Glomerular endothelial cell (primary cell): ENCODE data around the gene ZNF219. TPM values are rescaled to one million over a fixed set of nuclear protein-coding genes. Genes with fewer than 3 reads are reported as not detected.

Experiments used
- DNase-seq: peaks from one replicate; pipeline ENCODE4 v3.0.0-alpha.2; 2011; ENCODE audit warnings: low read depth, low spot score; ENCODE audit errors: extremely low read depth
- total RNA-seq: library from RNA; depleted of rRNA; stranded (reverse); fragments of >200 nt; gene quantifications from 2 replicates; pipeline ENCODE4 v1.2.3, GENCODE V29; 2015

The ZNF219 gene
- total RNA-seq, 1 donor from 2014 or later: 20.9 TPM

DNA sequence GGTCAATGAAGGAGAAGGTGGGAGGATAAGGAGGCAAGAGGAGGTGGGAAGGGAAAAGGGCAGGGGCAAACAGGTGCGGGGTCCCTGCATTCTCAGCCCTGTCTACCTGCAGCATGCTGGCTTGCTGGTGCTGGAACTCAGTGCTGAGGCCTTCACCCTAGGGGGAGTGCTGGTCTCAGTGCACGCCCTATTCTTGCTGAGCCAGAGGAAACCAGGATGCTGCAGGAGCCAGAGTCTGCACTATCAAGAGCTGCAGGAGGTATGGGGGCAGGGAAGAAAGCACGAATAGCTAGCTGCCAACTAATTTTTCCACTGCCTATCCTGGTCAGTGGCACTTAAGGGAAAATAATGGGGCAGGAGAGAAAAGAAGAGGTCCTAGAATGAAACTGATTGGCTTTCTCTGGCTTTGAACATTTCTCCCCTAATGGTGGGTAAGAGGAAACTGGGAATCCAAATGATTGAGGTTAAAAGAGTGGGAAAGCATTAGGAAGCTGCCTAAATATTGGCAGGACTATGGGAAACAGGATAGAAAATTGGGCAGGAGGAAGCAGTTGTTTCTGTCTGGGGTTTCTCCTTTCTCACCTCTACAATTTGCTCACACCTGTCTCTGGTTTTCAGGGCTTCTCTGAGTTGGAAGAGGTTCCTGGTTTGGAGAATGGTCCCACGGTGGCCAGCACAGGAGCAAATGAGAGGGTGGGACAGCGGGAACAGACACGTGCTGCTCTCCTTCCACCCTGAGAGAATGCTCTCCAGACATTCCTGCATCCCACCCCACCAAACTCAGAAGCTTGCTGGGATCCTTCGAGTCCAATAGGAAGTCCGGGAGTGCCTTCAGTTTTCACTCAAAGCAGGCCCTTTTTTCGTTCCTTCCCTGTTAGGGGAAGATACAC is 4.3 kb upstream of the ZNF219 start:
- DNase-seq: no peak

GRCh38 chr14:21101802-21102413 is 3.5 kb upstream of the ZNF219 start:
- no peak for DNase-seq

GRCh38 chr14:21100931-21101330 is 2.5 kb upstream of the ZNF219 start, which contains the start of gene TMEM253:
Gene TMEM253, plus strand, starts transcription at chr14:21101066. Its CDS starts 278 bp downstream, at chr14:21101344.
- DNase-seq: no peak

- DNase-seq: no peak
Measured at GRCh38 chr14:21099596-21099985, 1.1 kb upstream of the ZNF219 start.

DNA sequence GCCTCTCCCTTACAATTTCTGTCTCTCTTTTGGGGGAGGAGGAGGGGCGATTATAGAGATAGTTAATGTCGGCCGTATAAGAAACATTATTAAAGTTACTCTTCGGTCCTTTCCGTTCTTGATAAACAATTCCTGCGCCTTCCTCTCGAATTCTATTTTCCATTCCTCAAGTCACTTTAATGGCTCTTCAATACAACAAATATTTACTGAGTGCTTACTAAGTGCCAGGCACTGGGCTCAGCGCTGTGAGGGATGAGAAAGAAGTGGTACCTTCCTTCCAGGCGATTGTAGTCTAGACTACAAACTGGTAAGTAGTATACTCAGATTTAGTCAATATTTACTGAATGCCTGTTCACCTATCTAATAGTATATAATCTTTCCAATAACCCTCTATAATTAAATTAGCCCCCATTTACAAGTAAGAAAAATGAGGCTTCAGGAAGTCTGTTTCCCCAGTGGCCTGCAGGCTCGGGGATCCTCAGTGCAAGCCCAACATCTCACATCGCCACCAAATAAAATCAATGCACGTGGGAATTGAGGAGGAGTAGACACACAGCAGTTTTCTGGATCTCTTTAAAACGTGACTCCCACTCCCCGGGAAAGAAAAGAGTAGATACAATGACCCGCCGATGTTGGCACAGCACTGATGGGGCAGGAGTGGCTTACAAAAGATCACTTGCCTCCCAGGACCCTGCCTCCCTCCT is 589 bp upstream of the ZNF219 start:
- DNase-seq: no peak

DNA sequence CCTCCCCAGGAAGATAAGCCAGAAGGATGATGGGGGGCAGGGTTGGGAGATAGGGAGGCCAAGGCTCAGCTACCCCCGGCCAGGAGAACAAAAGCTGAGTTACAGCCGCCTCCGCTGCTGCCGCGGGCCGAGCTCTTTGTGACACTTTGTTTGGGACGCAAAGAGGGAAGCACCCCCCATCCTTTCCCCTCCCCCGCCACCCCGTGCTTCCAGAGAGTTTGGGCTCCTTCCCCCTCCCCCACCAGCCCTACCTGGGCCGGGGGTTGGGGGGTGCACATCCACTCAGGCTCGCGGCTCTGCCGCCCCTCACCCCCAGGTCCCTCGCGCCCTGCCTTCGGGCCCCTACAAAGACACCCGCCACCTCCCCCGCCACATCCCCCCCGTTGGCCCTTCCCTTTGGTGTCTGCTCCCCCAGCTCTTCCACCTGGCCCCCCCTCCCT is 799 bp downstream of the ZNF219 start:
- DNase-seq: no peak

DNA sequence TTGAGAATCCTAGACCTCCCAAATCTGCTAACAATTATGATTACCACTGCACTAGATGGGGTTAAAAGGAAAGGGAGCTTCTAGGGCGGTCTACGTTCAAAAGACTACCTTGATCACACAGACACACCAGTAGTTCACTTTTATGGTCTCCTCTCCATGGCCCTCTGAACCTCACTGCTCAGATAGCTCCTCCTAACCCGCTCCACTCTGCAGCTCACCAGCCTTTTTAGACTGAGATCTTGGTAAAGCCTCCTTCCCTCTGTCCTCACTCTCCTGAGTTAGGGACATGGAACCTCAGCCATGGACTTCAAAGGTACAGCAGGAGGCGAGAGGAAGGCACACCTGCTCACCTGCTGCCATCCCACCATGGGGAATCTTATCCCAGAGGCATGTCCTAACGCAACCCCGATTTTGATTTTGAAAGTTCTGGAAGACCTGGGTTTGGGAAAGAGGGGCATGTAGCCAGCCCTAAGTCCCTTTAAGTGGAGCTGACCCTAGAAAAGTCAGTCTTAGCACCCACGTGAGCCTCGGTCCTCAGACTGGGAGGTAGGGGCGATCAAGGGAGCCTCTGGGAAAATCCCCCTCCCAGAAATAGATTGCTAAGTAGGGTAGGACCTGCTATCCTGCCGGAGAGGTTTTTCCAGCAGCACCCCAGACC is 1.3 kb downstream of the ZNF219 start:
- no peak for DNase-seq

GRCh38 chr14:21096438-21096837 is 2.0 kb downstream of the ZNF219 start:
- no peak for DNase-seq

DNA sequence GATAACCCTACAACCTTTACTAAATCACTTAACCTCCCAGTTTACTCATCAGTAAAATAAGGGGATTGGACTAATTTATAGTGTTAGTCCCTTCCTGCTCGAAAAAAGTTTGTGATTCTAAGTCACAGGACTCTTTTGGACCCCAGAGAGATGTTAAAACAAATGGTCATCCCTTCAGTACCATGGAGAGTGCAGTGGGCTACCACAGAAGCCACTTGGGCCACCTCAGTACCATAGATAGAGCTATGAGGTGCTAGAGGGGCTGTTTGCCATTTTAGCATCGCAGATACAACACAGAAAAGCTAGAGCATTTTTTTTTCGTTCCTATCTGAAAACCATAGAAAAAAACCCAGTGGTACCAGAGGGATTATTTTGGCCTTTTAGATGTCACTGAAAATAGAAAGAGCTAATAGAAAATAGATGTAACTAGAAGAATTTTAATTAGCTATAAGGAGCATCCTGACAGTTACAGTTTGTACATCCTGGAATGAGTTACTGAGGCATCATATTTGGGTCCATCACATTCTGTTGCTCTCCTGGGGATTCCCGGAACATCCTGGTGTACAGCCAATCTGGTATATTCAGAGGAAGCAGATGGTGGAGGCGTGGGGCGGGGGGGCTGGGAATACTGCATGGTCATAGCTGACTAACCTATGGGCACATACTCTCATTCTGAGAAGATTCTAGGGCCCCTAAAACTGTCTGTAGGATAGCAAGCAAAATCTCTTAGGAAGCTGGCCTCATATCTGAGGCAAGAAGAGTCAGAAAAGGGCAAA is 2.8 kb downstream of the ZNF219 start:
- DNase-seq: no peak

DNA sequence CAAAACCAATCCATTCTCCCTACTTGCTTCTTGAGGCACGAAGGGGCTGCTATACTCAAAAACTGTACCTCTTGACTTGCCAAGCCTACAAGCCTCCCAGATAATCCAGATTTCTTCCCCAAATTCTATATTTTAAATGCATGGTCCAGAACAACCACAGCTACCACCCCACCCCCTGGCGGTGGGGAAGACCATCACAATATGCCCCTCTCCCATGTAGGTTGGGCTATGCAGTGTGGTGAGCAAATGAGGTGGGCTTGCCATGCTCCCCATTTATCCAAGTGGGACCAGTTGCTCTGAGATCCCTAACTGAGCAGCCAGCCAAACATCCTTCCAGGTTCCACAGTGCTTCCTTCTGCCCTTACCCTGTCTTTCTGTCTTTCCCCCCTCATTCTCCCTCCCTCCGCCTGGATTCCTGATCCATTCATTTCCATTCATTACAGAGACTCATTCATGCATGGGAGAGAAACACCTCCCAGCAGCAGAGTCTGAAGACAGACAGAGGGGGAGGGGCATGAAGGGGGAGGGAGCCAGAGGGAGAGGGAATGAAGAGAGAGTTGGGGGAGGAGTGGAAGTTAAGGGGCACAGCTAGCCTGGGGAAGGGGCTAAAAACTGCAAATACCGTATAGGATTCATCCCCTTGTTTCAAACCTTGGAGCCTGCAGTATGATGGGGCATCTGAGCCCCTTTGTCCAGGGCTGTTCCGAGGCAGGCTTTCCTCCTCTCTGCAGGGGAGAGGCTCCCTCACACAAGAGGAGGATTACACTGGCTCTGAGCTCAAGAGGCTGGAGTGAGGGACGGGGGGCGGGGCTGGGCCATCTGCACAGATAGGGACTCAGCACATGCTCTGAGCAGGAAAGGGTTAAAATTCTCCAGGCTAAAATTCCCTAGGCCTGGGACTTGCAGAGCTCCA is 4.4 kb downstream of the ZNF219 start:
- DNase-seq: no peak

GRCh38 chr14:21093018-21093417 is 5.4 kb downstream of the ZNF219 start:
- no peak for DNase-seq

- no peak for DNase-seq
Measured at GRCh38 chr14:21092273-21093011, 6.0 kb downstream of the ZNF219 start.

DNA sequence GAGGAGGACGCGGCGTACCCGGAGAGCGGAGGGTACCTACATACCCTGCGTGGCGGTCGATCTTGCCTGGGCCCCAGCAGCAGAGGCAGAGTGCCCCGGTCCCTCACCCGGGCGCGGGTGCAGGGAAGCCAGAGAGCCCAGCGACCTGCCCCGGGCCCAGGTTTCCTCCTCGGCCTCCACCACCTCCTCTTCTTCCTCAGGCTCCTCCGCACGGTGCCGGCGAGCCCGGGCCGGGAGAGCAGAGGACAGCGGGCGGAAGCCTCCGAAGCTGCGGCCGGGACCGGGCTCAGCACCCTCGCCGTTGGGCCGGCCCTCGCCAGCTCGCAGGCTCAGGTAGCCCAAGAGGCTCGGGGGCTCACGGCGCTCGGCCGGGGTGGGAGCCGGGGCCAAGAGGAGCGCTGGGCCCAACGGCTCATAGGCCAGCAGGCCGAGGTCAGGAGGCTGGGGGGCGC is 6.6 kb downstream of the ZNF219 start:
- DNase-seq: no peak

DNA sequence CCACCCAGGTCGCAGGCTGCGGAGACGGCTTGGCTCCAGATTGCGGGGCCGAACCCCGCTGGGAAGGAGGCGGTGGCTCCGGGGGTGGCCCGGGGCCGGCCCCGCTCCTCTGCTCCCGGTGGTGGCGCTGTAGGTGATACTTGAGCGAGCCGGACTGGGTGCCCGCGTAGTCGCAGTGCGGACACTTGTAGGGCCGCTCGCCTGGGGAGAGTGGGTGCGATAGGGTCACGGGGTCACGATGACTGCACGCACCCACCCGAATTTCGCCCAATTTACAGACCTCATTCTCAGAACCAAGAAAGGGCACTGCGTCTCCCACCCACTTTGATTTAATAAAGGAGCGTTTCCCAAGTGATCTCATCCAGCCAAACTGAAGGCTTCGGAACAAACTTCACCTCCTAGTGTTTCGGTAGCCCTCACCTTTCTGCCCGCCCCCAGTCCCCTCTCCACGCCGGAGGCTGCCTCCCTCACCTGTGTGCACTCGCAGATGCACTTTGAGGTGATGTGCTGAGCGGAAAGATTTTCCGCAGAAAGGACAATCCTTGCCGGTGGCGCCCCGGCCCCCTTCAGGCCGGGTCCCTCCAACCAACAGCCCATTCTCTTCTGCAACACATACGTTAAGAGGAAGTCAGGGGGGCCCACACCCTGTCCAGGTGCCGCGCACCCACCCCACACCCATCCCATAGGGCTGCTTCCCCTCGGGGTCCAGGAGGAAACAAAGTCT is 7.4 kb downstream of the ZNF219 start:
- no peak for DNase-seq

DNA sequence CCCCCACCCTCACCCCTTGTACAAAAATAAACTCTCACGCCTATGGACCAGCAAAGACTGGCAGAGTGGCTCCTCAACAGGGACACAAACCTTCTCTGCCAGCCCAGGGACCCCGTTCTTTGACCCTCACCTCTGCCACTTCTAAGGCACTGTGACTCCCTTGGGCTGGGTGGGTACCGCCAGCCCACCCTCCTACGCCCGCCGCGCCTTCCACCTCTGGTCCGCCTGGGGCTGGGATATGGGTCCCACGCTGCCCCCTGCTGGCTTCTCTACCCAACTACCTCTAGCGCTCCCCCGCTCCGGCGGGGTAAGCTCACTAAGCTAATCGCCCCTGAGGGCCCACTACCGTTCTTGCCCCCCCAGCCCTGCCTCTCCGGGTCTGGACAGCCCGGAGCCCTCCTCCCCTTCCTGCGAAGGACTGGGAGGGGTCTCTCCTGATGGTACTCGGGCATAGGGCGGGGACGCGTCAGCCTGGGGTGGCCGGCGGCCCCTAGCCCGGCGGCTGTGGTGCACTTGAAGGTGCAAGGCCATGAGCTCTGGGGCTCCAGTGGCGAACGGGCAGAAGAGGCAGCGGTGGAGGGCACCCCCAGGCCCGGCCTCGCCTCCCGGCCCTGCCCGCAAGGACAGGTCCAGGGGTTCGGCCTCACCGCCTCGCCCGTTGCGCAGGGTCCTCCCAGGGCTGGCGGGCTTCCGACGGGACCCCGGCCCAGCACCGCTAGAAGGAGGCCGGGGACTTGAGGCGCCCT is 8.1 kb downstream of the ZNF219 start:
- no peak for DNase-seq

DNA sequence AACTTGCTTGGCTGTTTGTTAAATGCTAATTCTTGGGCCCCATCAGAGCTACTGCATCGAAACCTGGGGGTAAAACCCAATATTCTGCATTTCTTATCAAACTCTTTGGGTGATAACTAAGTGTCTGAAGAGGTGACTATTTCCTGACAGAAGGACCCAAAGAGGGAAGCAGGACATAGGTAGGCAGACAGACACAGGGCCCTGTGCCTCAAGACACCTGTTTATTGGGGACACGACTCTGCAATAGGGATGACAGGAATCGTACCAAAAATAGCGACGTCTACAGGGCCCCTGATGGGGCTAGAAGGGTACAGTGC is 8.6 kb downstream of the ZNF219 start:
- no peak for DNase-seq

- DNase-seq: no peak
Measured at GRCh38 chr14:21089271-21089670, 9.2 kb downstream of the ZNF219 start.
